DMS153 treated with DMSO at 0.1 percent for 48 hours (cell line): Measurements from ENCODE around the gene CYP24A1.

ENCODE experiments used
- DNase-seq: peaks from one replicate; lab custom pipeline; 2025; ENCODE audit not compliant: unreplicated experiment; lab: John Stamatoyannopoulos, UW

Gene CYP24A1

GRCh38 chr20:54176610-54177009 is 2.8 kb upstream of the CYP24A1 start:
- no peak for DNase-seq

- no peak for DNase-seq
Measured at GRCh38 chr20:54174457-54175175, 830 bp upstream of the CYP24A1 start.

GRCh38 chr20:54172856-54173652 is 732 bp downstream of the CYP24A1 start:
- no peak for DNase-seq

GRCh38 chr20:54172532-54172855 is 1.3 kb downstream of the CYP24A1 start:
- no peak for DNase-seq

- DNase-seq, result no peak
Measured at GRCh38 chr20:54170963-54171362, 2.8 kb downstream of the CYP24A1 start.

- DNase-seq, result no peak
Measured at GRCh38 chr20:54170026-54170471, 3.7 kb downstream of the CYP24A1 start.

GRCh38 chr20:54168961-54169862 is 4.6 kb downstream of the CYP24A1 start:
- no peak for DNase-seq

GRCh38 chr20:54167909-54168872 is 5.6 kb downstream of the CYP24A1 start:
- peak; percentile 51 for DNase-seq

- DNase-seq, result no peak
Measured at GRCh38 chr20:54166987-54167662, 6.7 kb downstream of the CYP24A1 start.

GRCh38 chr20:54165803-54166202 is 8.0 kb downstream of the CYP24A1 start:
- no peak for DNase-seq

GRCh38 chr20:54165014-54165413 is 8.8 kb downstream of the CYP24A1 start:
- no peak for DNase-seq

GRCh38 chr20:54163402-54163801 is 10.4 kb downstream of the CYP24A1 start:
- DNase-seq, result no peak

GRCh38 chr20:54162378-54163009 is 11.3 kb downstream of the CYP24A1 start:
- no peak for DNase-seq

GRCh38 chr20:54161821-54162149 is 12.0 kb downstream of the CYP24A1 start:
- DNase-seq, result no peak

GRCh38 chr20:54161008-54161820 is 12.6 kb downstream of the CYP24A1 start:
- DNase-seq, result no peak

- DNase-seq, result no peak
Measured at GRCh38 chr20:54160065-54161007, 13.4 kb downstream of the CYP24A1 start.

GRCh38 chr20:54158856-54159418 is 14.8 kb downstream of the CYP24A1 start:
- DNase-seq, result no peak
